AG04450 (cell line): ENCODE measurements around the gene LCP2. TPM values are rescaled to one million over a fixed set of nuclear protein-coding genes. Genes with fewer than 3 reads are reported as not detected.

ENCODE experiments used
- CTCF ChIA-PET: fragments of 300-600, 350-600 bp; formaldehyde crosslinking; extraction: SDS; loops from one replicate; lab custom pipeline; 2022; ENCODE audit warnings: antibody characterized with exemption, inconsistent platforms; lab: Charles Lee
- POLR2A ChIA-PET: fragments of 350-600 bp; formaldehyde crosslinking; extraction: SDS; loops from one replicate; lab custom pipeline; 2021; ENCODE audit warnings: antibody characterized with exemption, inconsistent platforms; lab: Yijun Ruan, JAX
- DNase-seq: peaks from one replicate; pipeline ENCODE4 v3.0.0-alpha.2; 2011; ENCODE audit warnings: low read depth, low spot score
- H3K27ac ChIP-seq: one replicate; pipeline ENCODE4 v1.5.1; 2012; ENCODE audit warnings: low read depth, low read length, control low read depth
- H3K27me3 ChIP-seq: one replicate; pipeline ENCODE4 v1.6.0; 2012; ENCODE audit warnings: low read length; ENCODE audit not compliant: control insufficient read depth, insufficient read depth
- H3K4me3 ChIP-seq: 2 replicates; pipeline ENCODE4 v1.5.1; 2011; ENCODE audit warnings: mild to moderate bottlenecking, low read depth, low read length, control low read depth
- H3K9me3 ChIP-seq: 2 replicates; pipeline ENCODE4 v1.5.1; 2012; ENCODE audit warnings: low read length; ENCODE audit not compliant: control insufficient read depth, insufficient read depth
- CTCF ChIP-seq: IDR thresholded peaks from 2 replicates; pipeline ENCODE4 v1.5.1; 2011; ENCODE audit warnings: low read depth, low read length, control low read depth, inconsistent platforms
- polyA plus RNA-seq: library from polyadenylated mRNA; depleted of rRNA; stranded (reverse); fragments of >200 nt; gene quantifications from 2 replicates; pipeline ENCODE4 v1.2.3, GENCODE V29; 2011

The LCP2 gene
- polyA plus RNA-seq, 1 experiment = not detected

- ChIA-PET CTCF (no interaction called here), POLR2A (no interaction called here)
- H3K4me3 ChIP-seq = no peak overlapping the region
- TF ChIP-seq CTCF = no peak
- no peaks in the 10 kb centered on the region for H3K9me3 ChIP-seq
- no peaks in the 10 kb centered on the region for H3K27me3 ChIP-seq
- H3K27ac ChIP-seq = no peak overlapping the region
- DNase-seq = no peak
These were observed 33.0 kb upstream of the LCP2 start for GRCh38 chr5:170330568-170331054.

GRCh38 chr5:170329524-170329923 lies 31.9 kb upstream of the LCP2 start:
- Histone ChIP-seq H3K27me3 (no peaks in the 10 kb centered on the region), H3K4me3 (no peak overlapping the region), H3K9me3 (no peaks in the 10 kb centered on the region), H3K27ac (no peak overlapping the region)
- TF ChIP-seq CTCF = no peak
- ChIA-PET CTCF (no interaction called here), POLR2A (no interaction called here)
- DNase-seq = no peak

- no peak overlapping the region for H3K4me3 ChIP-seq
- H3K9me3 ChIP-seq = no peaks in the 10 kb centered on the region
- no peak for TF ChIP-seq CTCF
- H3K27me3 ChIP-seq = no peaks in the 10 kb centered on the region
- ChIA-PET CTCF (interaction anchor here (0.7 kb wide), 1 partner anchor 9 kb away, joined by 3 read pairs; no protein-coding TSS in a partner anchor), POLR2A (no interaction called here)
- H3K27ac ChIP-seq = no peak overlapping the region
- no peak for DNase-seq
These were observed 30.3 kb upstream of the LCP2 start for GRCh38 chr5:170327829-170328228.

GRCh38 chr5:170327168-170327567 lies 29.6 kb upstream of the LCP2 start:
- DNase-seq = no peak
- Histone ChIP-seq H3K9me3 (no peaks in the 10 kb centered on the region), H3K27me3 (no peaks in the 10 kb centered on the region), H3K27ac (no peak overlapping the region), H3K4me3 (no peak overlapping the region)
- ChIA-PET POLR2A (no interaction called here), CTCF (interaction anchor here (0.6 kb wide), 1 partner anchor 110 kb away, joined by 4 read pairs; no protein-coding TSS in a partner anchor)
- TF ChIP-seq CTCF = no peak

- POLR2A ChIA-PET = no interaction called here
- CTCF ChIA-PET = no interaction called here
- Histone ChIP-seq H3K27me3 (no peaks in the 10 kb centered on the region), H3K9me3 (no peaks in the 10 kb centered on the region), H3K27ac (no peak overlapping the region), H3K4me3 (no peak overlapping the region)
- TF ChIP-seq CTCF = no peak
- no peak for DNase-seq
These were observed 21.7 kb upstream of the LCP2 start for GRCh38 chr5:170319301-170319700.
